Panc1 (cell line): Measurements from ENCODE around the gene EIF4G3. TPM values are rescaled to one million over a fixed set of nuclear protein-coding genes. Genes with fewer than 3 reads are reported as not detected.

Source experiments
- ATAC-seq: fragments of 200-7000 bp; cut with Tn5 transposase; 2 replicates; pipeline ENCODE4 v1.9.1; 2020; ENCODE audit warnings: mild to moderate bottlenecking, moderate library complexity
- BruUV-seq: library from RNA; stranded (reverse); fragments of 400-500 nt; replicated peaks from 2 replicates; lab custom pipeline; 2021; lab: Mats Ljungman, UMichigan
- CTCF ChIA-PET: fragments of 300-600 bp; sonication (Branson Sonifier 250); formaldehyde crosslinking; loops from one replicate; lab custom pipeline; 2022; ENCODE audit warnings: antibody characterized with exemption; lab: Charles Lee
- POLR2A ChIA-PET: fragments of 300-600 bp; sonication (Branson Sonifier 250); formaldehyde crosslinking; loops from one replicate; lab custom pipeline; 2022; ENCODE audit warnings: antibody characterized with exemption; lab: Charles Lee
- DNase-seq: peaks from one replicate; pipeline ENCODE4 v3.0.0-alpha.2; 2010; ENCODE audit warnings: low read depth, low spot score
- H3K27ac ChIP-seq: 2 replicates; pipeline ENCODE4 v1.5.1; 2011; ENCODE audit warnings: mild to moderate bottlenecking, low read length, inconsistent platforms
- H3K27me3 ChIP-seq: fragments of 200-500 bp; sonication (Bioruptor generic); 2 replicates; pipeline ENCODE4 v1.6.0; 2014; ENCODE audit warnings: low read length, inconsistent platforms; ENCODE audit not compliant: control insufficient read depth, insufficient read depth
- H3K36me3 ChIP-seq: fragments of 200-500 bp; sonication (Bioruptor generic); 2 replicates; pipeline ENCODE4 v1.5.1; 2014; ENCODE audit warnings: inconsistent platforms, mild to moderate bottlenecking, low read length, moderate library complexity; ENCODE audit not compliant: control insufficient read depth, insufficient read depth
- H3K4me1 ChIP-seq: 2 replicates; pipeline ENCODE4 v1.5.1; 2011; ENCODE audit warnings: inconsistent platforms, mild to moderate bottlenecking, low read length, moderate library complexity; ENCODE audit not compliant: control insufficient read depth, insufficient read depth
- H3K4me3 ChIP-seq, 2 experiments: 2 replicates each; pipeline ENCODE4 v1.5.1; 2011 to 2012; ENCODE audit warnings: low read depth in 2 of 2, low read length in 2 of 2, mild to moderate bottlenecking in 2 of 2, inconsistent platforms in 1 of 2, moderate library complexity in 1 of 2
- H3K9me3 ChIP-seq: fragments of 200-500 bp; sonication (Bioruptor generic); 2 replicates; pipeline ENCODE4 v1.5.1; 2014; ENCODE audit warnings: low read depth, mild to moderate bottlenecking, inconsistent platforms, low read length, moderate library complexity; ENCODE audit not compliant: control insufficient read depth, insufficient read depth
- POLR2AphosphoS5 ChIP-seq: IDR thresholded peaks from 2 replicates; pipeline ENCODE4 v1.6.1; 2012; ENCODE audit warnings: mild to moderate bottlenecking, low read depth, low read length, moderate library complexity
- REST ChIP-seq, 2 experiments: IDR thresholded peaks; 2 replicates each; pipeline ENCODE4 v1.6.1; 2011 to 2012; ENCODE audit warnings: low read depth in 2 of 2, control low read depth in 1 of 2, low read length in 1 of 2, mild to moderate bottlenecking in 1 of 2, moderate library complexity in 1 of 2; ENCODE audit not compliant: insufficient read depth in 1 of 2
- SIN3A ChIP-seq: IDR thresholded peaks from 2 replicates; pipeline ENCODE4 v1.6.1; 2012; ENCODE audit warnings: low read depth, mild to moderate bottlenecking, low read length, moderate library complexity, borderline replicate concordance; ENCODE audit not compliant: insufficient read depth
- TCF7L2 ChIP-seq: IDR thresholded peaks from 2 replicates; pipeline ENCODE4 v1.6.1; 2011; ENCODE audit warnings: mild to moderate bottlenecking, low read depth, low read length, inconsistent platforms
- in situ Hi-C: cut with HindIII; loops from 2 replicates; pipeline ENCODE4 v1.10.0; 2016; ENCODE audit warnings: low sequenced_read_pairs, low pct_unique_long_range_greater_than_20kb
- intact Hi-C: fragments of 100-400 bp; cut with micrococcal nuclease; formaldehyde crosslinking; loops from one replicate; pipeline ENCODE4 v1.10.0; 2022; ENCODE audit not compliant: unreplicated experiment
- total RNA-seq: library from RNA; stranded (reverse); gene quantifications from one replicate; pipeline ENCODE4 v1.2.1, GENCODE V29; 2021; ENCODE audit not compliant: unreplicated experiment
- TF ChIP-seq, protein P1 (sequence below): fragments of 450-650 bp; IDR thresholded peaks from 2 replicates; pipeline ENCODE4 v1.5.1; 2017; ENCODE audit warnings: mild to moderate bottlenecking

The EIF4G3 gene
- total RNA-seq, 1 experiment from 2014 or later: 78.6 TPM

DNA sequence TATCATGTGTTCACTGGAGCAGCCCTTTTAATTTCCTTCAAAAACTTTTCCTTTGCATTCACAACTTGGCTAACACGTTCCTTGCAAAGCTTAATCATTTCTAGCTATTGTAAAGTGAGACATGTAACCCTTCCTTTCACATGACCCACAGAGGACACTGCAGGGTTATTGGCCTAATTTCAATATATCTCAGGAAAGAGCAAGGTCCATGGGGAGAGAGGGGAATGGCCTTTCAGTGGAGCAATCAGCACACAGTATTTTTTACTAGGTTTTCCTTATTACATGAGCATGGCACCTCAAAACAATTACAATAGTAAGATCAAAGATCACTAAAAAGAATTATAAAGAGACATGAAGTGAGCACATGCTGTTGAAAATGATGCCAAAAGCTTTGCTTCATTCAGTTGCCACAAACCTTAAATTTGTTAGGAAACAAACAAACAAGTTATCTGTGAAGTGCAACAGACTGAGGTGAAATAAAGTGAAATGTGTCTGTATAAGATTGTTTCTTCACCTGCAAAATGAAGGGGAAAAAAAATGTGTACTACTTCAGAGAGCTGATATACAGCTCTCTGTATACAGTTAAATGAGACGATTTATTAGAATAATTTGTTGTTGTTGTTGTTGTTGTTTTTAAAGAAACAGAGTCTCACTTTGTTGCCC, 61.5 kb downstream of the EIF4G3 start:
- intact Hi-C loops: no loop called here

GRCh38 chr1:21114431-21114830, 62.3 kb downstream of the EIF4G3 start:
- ATAC-seq (no peak), DNase-seq (no peak)
- no peaks in the 10 kb centered on the region for H3K4me1 ChIP-seq
- no peak overlapping the region for H3K27ac ChIP-seq
- ChIA-PET CTCF (interaction anchor here (0.7 kb wide), 1 partner anchor 19 kb away, joined by 3 read pairs; no protein-coding TSS in a partner anchor), POLR2A (no interaction called here)
- intact Hi-C loops (no loop called here), in situ Hi-C loops (no loop called here)
- H3K27me3 ChIP-seq: no peaks in the 10 kb centered on the region
- no peaks in the 10 kb centered on the region for H3K9me3 ChIP-seq
- TF ChIP-seq TCF7L2 (no peak), REST (IDR thresholded peaks at IDR 0.05; ENCODE audit: insufficient read depth in 1 of 2, low read depth in 2 of 2, low read length in 1 of 2) (no peak), SIN3A (no peak), POLR2AphosphoS5 (no peak)
- TF ChIP-seq, protein P1, sequence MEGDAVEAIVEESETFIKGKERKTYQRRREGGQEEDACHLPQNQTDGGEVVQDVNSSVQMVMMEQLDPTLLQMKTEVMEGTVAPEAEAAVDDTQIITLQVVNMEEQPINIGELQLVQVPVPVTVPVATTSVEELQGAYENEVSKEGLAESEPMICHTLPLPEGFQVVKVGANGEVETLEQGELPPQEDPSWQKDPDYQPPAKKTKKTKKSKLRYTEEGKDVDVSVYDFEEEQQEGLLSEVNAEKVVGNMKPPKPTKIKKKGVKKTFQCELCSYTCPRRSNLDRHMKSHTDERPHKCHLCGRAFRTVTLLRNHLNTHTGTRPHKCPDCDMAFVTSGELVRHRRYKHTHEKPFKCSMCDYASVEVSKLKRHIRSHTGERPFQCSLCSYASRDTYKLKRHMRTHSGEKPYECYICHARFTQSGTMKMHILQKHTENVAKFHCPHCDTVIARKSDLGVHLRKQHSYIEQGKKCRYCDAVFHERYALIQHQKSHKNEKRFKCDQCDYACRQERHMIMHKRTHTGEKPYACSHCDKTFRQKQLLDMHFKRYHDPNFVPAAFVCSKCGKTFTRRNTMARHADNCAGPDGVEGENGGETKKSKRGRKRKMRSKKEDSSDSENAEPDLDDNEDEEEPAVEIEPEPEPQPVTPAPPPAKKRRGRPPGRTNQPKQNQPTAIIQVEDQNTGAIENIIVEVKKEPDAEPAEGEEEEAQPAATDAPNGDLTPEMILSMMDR: no peak
- H3K36me3 ChIP-seq: no peaks in the 10 kb centered on the region
- no peak overlapping the region for H3K4me3 ChIP-seq
- no TSS peak for BruUV-seq

More for the DNA sequence above, 61.5 kb downstream of the EIF4G3 start:
- in situ Hi-C loops: no loop called here
- Histone ChIP-seq H3K4me3 (no peak overlapping the region), H3K27ac (no peak overlapping the region), H3K4me1 (no peaks in the 10 kb centered on the region), H3K27me3 (no peaks in the 10 kb centered on the region), H3K36me3 (no peaks in the 10 kb centered on the region), H3K9me3 (no peaks in the 10 kb centered on the region)
- no peak for DNase-seq
- CTCF ChIA-PET: no interaction called here
- no peak for ATAC-seq
- no peak for TF ChIP-seq REST (IDR thresholded peaks at IDR 0.05; ENCODE audit: insufficient read depth in 1 of 2, low read depth in 2 of 2, low read length in 1 of 2)
- no peak for TF ChIP-seq POLR2AphosphoS5
- no peak for TF ChIP-seq TCF7L2
- TF ChIP-seq, protein P1: no peak
- POLR2A ChIA-PET: no interaction called here
- BruUV-seq: no TSS peak
